IMR-90 (cell line): ENCODE measurements around the gene ZNF451. TPM values are rescaled to one million over a fixed set of nuclear protein-coding genes. Genes with fewer than 3 reads are reported as not detected.

ENCODE experiments used
- ATAC-seq: fragments of 200-7000 bp; cut with Tn5 transposase; 2 replicates; pipeline ENCODE4 v1.9.1; 2020; ENCODE audit warnings: low read depth, mild to moderate bottlenecking, moderate library complexity
- BruUV-seq: library from RNA; stranded (reverse); fragments of 400-500 nt; replicated peaks from 2 replicates; lab custom pipeline; 2021; lab: Mats Ljungman, UMichigan
- CTCF ChIA-PET: fragments of 300-600 bp; formaldehyde crosslinking; extraction: SDS; loops from one replicate; lab custom pipeline; 2021; ENCODE audit warnings: antibody characterized with exemption; lab: Yijun Ruan, JAX
- POLR2A ChIA-PET: fragments of 300-600 bp; sonication (Branson Sonifier 250); formaldehyde crosslinking; loops from one replicate; lab custom pipeline; 2022; ENCODE audit warnings: antibody characterized with exemption; ENCODE audit not compliant: unreplicated experiment; lab: Charles Lee
- DNase-seq: peaks from one replicate; pipeline ENCODE4 v3.0.0; 2013
- H2AFZ ChIP-seq: replicated peaks from 2 replicates; pipeline ENCODE3; 2013; ENCODE audit warnings: low read length, mild to moderate bottlenecking; ENCODE audit not compliant: poor library complexity
- H2AK5ac ChIP-seq: 2 replicates; pipeline ENCODE4 v1.6.1; 2013; ENCODE audit warnings: low read depth, low read length, inconsistent platforms
- H2AK9ac ChIP-seq: replicated peaks from 2 replicates; pipeline ENCODE3; 2013; ENCODE audit warnings: mild to moderate bottlenecking, low read depth, low read length, moderate library complexity; ENCODE audit not compliant: poor library complexity
- H2BK120ac ChIP-seq: 2 replicates; pipeline ENCODE4 v1.6.1; 2013; ENCODE audit warnings: low read depth, low read length, inconsistent platforms
- H2BK15ac ChIP-seq: 3 replicates; pipeline ENCODE4 v1.6.1; 2013; ENCODE audit warnings: low read depth, low read length, inconsistent platforms
- H2BK20ac ChIP-seq: 2 replicates; pipeline ENCODE4 v1.6.1; 2013; ENCODE audit warnings: low read depth, mild to moderate bottlenecking, inconsistent platforms, low read length, moderate library complexity
- H2BK5ac ChIP-seq: 2 replicates; pipeline ENCODE4 v1.6.1; 2013; ENCODE audit warnings: mild to moderate bottlenecking, low read depth, low read length, inconsistent platforms; ENCODE audit not compliant: poor library complexity, severe bottlenecking
- H3K14ac ChIP-seq: replicated peaks from 2 replicates; pipeline ENCODE4 v1.6.1; 2013; ENCODE audit warnings: low read depth, low read length, inconsistent platforms
- H3K18ac ChIP-seq: 2 replicates; pipeline ENCODE4 v1.6.1; 2013; ENCODE audit warnings: low read depth, low read length, control low read depth
- H3K23ac ChIP-seq: 2 replicates; pipeline ENCODE4 v1.6.1; 2013; ENCODE audit warnings: low read depth, low read length, inconsistent platforms
- H3K27ac ChIP-seq: 2 replicates; pipeline ENCODE4 v1.5.1; 2013; ENCODE audit warnings: mild to moderate bottlenecking, control low read depth, low read length; ENCODE audit not compliant: insufficient read depth
- H3K27me3 ChIP-seq: 2 replicates; pipeline ENCODE4 v1.6.1; 2013; ENCODE audit warnings: low read length; ENCODE audit not compliant: control insufficient read depth, insufficient read depth
- H3K36me3 ChIP-seq: 2 replicates; pipeline ENCODE4 v1.6.1; 2013; ENCODE audit warnings: low read length, mixed read lengths; ENCODE audit not compliant: control insufficient read depth, insufficient read depth
- H3K4ac ChIP-seq: 2 replicates; pipeline ENCODE4 v1.6.1; 2013; ENCODE audit warnings: low read depth, low read length, inconsistent platforms
- H3K4me1 ChIP-seq: 2 replicates; pipeline ENCODE4 v1.6.1; 2013; ENCODE audit warnings: low read length, mixed read lengths; ENCODE audit not compliant: control insufficient read depth, insufficient read depth
- H3K4me2 ChIP-seq: 2 replicates; pipeline ENCODE4 v1.6.1; 2013; ENCODE audit warnings: low read depth, mild to moderate bottlenecking, control low read depth, low read length, moderate library complexity
- H3K4me3 ChIP-seq: 2 replicates; pipeline ENCODE4 v1.5.1; 2013; ENCODE audit warnings: low read depth, mild to moderate bottlenecking, control low read depth, low read length, moderate library complexity; ENCODE audit not compliant: insufficient read depth
- H3K56ac ChIP-seq: 2 replicates; pipeline ENCODE4 v1.6.1; 2013; ENCODE audit warnings: low read length, inconsistent platforms; ENCODE audit not compliant: insufficient read depth; ENCODE audit errors: extremely low read depth
- H3K79me1 ChIP-seq, 2 experiments: 2 replicates each; pipeline ENCODE4 v1.6.1; 2013; ENCODE audit warnings: low read length in 2 of 2, inconsistent platforms in 1 of 2, low read depth in 1 of 2
- H3K9ac ChIP-seq: 2 replicates; pipeline ENCODE4 v1.6.1; 2013; ENCODE audit warnings: low read depth, low read length, control low read depth
- H3K9me1 ChIP-seq: 2 replicates; pipeline ENCODE4 v1.6.1; 2013; ENCODE audit warnings: low read length, inconsistent platforms; ENCODE audit not compliant: insufficient read depth
- H3K9me3 ChIP-seq: 2 replicates; pipeline ENCODE4 v1.6.1; 2013; ENCODE audit warnings: low read length; ENCODE audit not compliant: control insufficient read depth, insufficient read depth
- H4K20me1 ChIP-seq: 2 replicates; pipeline ENCODE4 v1.6.1; 2013; ENCODE audit warnings: low read length, inconsistent platforms; ENCODE audit not compliant: insufficient read depth
- H4K5ac ChIP-seq: 2 replicates; pipeline ENCODE4 v1.6.1; 2013; ENCODE audit warnings: mild to moderate bottlenecking, low read depth, low read length, control low read depth
- H4K8ac ChIP-seq, 2 experiments: 2 replicates each; pipeline ENCODE4 v1.6.1; 2013; ENCODE audit warnings: low read depth in 2 of 2, low read length in 2 of 2, control low read depth in 1 of 2, inconsistent platforms in 1 of 2
- H4K91ac ChIP-seq: 2 replicates; pipeline ENCODE4 v1.6.1; 2013; ENCODE audit warnings: low read depth, low read length, inconsistent platforms; ENCODE audit not compliant: insufficient read depth
- BHLHE40 ChIP-seq: fragments of 150-350 bp; IDR thresholded peaks from 2 replicates; pipeline ENCODE4 v1.6.1; 2016; ENCODE audit warnings: mild to moderate bottlenecking, low read depth, low read length
- CEBPB ChIP-seq: IDR thresholded peaks from 2 replicates; pipeline ENCODE4 v1.6.1; 2012; ENCODE audit warnings: low read depth, low read length, improper control_type of control experiment
- CHD1 ChIP-seq: IDR thresholded peaks from 2 replicates; pipeline ENCODE4 v1.6.1; 2012; ENCODE audit warnings: low read depth, low read length, improper control_type of control experiment
- ELK1 ChIP-seq: fragments of 150-350 bp; IDR thresholded peaks from 2 replicates; pipeline ENCODE4 v1.6.1; 2016; ENCODE audit warnings: low read depth, mild to moderate bottlenecking, low read length, moderate library complexity, borderline replicate concordance
- FOS ChIP-seq: fragments of 150-350 bp; IDR thresholded peaks from 2 replicates; pipeline ENCODE4 v1.6.1; 2016; ENCODE audit warnings: low read depth, low read length
- MAFK ChIP-seq: IDR thresholded peaks from 2 replicates; pipeline ENCODE4 v1.6.1; 2012; ENCODE audit warnings: low read depth, low read length, improper control_type of control experiment
- MAZ ChIP-seq: IDR thresholded peaks from 2 replicates; pipeline ENCODE4 v1.6.1; 2012; ENCODE audit warnings: low read depth, mild to moderate bottlenecking, low read length, improper control_type of control experiment, moderate library complexity, borderline replicate concordance
- MXI1 ChIP-seq: IDR thresholded peaks from 2 replicates; pipeline ENCODE4 v1.6.1; 2012; ENCODE audit warnings: low read depth, mild to moderate bottlenecking, low read length, moderate library complexity, borderline replicate concordance
- RAD21 ChIP-seq: IDR thresholded peaks from 2 replicates; pipeline ENCODE4 v1.6.1; 2012; ENCODE audit warnings: low read length, improper control_type of control experiment
- RFX5 ChIP-seq: IDR thresholded peaks from 2 replicates; pipeline ENCODE4 v1.8.0; 2012; ENCODE audit warnings: low read depth, mild to moderate bottlenecking, low read length, moderate library complexity
- USF2 ChIP-seq: fragments of 150-350 bp; IDR thresholded peaks from 2 replicates; pipeline ENCODE4 v1.6.1; 2017; ENCODE audit warnings: mild to moderate bottlenecking, antibody characterized with exemption, low read length, low read depth
- WGBS, 2 experiments: methylation state at CpG; one replicate each; pipeline versions ENCODE4 v1.1.5 to v1.1.7; 2013; ENCODE audit warnings: missing lambda C conversion rate in 2 of 2; ENCODE audit not compliant: insufficient read length in 1 of 2; ENCODE audit errors: extremely low coverage in 2 of 2; 5-methylcytosine and 5-hydroxymethylcytosine counted together
- dilution Hi-C: fragments of 300-500 bp; cut with HindIII; formaldehyde crosslinking; loops from one replicate; pipeline ENCODE4 v1.14.3; 2018; ENCODE audit warnings: low sequenced_read_pairs; ENCODE audit not compliant: unreplicated experiment
- in situ Hi-C: fragments of 300-500 bp; cut with MboI; formaldehyde crosslinking; loops from 3 replicates; pipeline ENCODE4 v1.14.3; 2019; ENCODE audit warnings: low sequenced_read_pairs, inconsistent platforms, mixed read lengths
- intact Hi-C: fragments of 100-400 bp; cut with micrococcal nuclease; formaldehyde crosslinking; loops from 2 replicates; pipeline ENCODE4 v1.10.0; 2022
- polyA plus RNA-seq, 3 experiments: library from polyadenylated mRNA; depleted of rRNA; stranded (reverse); fragments of >200 nt; gene quantifications; 2 replicates each; pipeline ENCODE4 v1.2.3, GENCODE V29; 2012; ENCODE audit warnings: low replicate concordance in 1 of 3
- total RNA-seq: library from RNA; depleted of rRNA; stranded (reverse); fragments of >200 nt; gene quantifications from 2 replicates; pipeline ENCODE4 v1.2.3, GENCODE V29; 2012
- TF ChIP-seq, protein P1 (sequence below): conservative IDR thresholded peaks from 2 replicates; pipeline ENCODE4 v1.5.1; 2012; ENCODE audit warnings: mild to moderate bottlenecking, low read depth, low read length, improper control_type of control experiment

Gene ZNF451
- total and polyA plus RNA-seq, 2 of the 4 experiments (the other 2 are of a cell fraction): 10.0 to 48.6 TPM

GRCh38 chr6:57159127-57159526 lies 69.1 kb downstream of the ZNF451 start:
- in situ Hi-C loops (no loop called here), intact Hi-C loops (no loop called here), dilution Hi-C loops (no loop called here)
- H2AK9ac ChIP-seq: no peak overlapping the region
- H2BK20ac ChIP-seq: no peak overlapping the region
- no peak overlapping the region for H2BK120ac ChIP-seq
- H3K4ac ChIP-seq: no peak overlapping the region
- ChIA-PET CTCF (no interaction called here), POLR2A (no interaction called here)
- H3K4me1 ChIP-seq: peaks cover 15% of the 10 kb centered on the region
- no peak overlapping the region for H2BK5ac ChIP-seq
- no peak overlapping the region for H3K14ac ChIP-seq
- H3K9me3 ChIP-seq: no peaks in the 10 kb centered on the region
- H3K18ac ChIP-seq: no peak overlapping the region
- TF ChIP-seq MXI1: no peak
- TF ChIP-seq CHD1: no peak
- no peak for TF ChIP-seq RFX5
- TF ChIP-seq, protein P1, sequence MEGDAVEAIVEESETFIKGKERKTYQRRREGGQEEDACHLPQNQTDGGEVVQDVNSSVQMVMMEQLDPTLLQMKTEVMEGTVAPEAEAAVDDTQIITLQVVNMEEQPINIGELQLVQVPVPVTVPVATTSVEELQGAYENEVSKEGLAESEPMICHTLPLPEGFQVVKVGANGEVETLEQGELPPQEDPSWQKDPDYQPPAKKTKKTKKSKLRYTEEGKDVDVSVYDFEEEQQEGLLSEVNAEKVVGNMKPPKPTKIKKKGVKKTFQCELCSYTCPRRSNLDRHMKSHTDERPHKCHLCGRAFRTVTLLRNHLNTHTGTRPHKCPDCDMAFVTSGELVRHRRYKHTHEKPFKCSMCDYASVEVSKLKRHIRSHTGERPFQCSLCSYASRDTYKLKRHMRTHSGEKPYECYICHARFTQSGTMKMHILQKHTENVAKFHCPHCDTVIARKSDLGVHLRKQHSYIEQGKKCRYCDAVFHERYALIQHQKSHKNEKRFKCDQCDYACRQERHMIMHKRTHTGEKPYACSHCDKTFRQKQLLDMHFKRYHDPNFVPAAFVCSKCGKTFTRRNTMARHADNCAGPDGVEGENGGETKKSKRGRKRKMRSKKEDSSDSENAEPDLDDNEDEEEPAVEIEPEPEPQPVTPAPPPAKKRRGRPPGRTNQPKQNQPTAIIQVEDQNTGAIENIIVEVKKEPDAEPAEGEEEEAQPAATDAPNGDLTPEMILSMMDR: no peak
- no peak for TF ChIP-seq MAZ
- TF ChIP-seq CEBPB: no peak
- TF ChIP-seq MAFK: no peak
- no peak for TF ChIP-seq FOS
- TF ChIP-seq USF2: no peak
- no peak for TF ChIP-seq BHLHE40
- no peak for TF ChIP-seq ELK1
- no peak for TF ChIP-seq RAD21
- no TSS peak for BruUV-seq
- H4K20me1 ChIP-seq: 0 out of 2 replicates have a peak, but pooled peaks cover 3% of the 10 kb centered on the region
- no peak overlapping the region for H4K5ac ChIP-seq
- H3K36me3 ChIP-seq: peaks cover 2% of the 10 kb centered on the region; the same call in 1 of the 2 replicates
- H3K79me1 ChIP-seq: peaks cover 0 to 5% of the 10 kb centered on the region in 2 experiments; a peak in 1 of 4 replicates
- H3K56ac ChIP-seq: no peak overlapping the region
- WGBS, 2 experiments: no CpG with 5 or more reads among the region's 2 CpGs
- H2AK5ac ChIP-seq: no peak overlapping the region
- no peak overlapping the region for H3K4me3 ChIP-seq
- no peak overlapping the region for H4K8ac ChIP-seq
- no peak overlapping the region for H2AFZ ChIP-seq
- ATAC-seq: no peak
- DNase-seq: no peak
- no peak overlapping the region for H2BK15ac ChIP-seq
- no peak overlapping the region for H3K27ac ChIP-seq
- H3K23ac ChIP-seq: no peak overlapping the region
- no peak overlapping the region for H3K9ac ChIP-seq
- no peak overlapping the region for H4K91ac ChIP-seq
- H3K27me3 ChIP-seq: no peaks in the 10 kb centered on the region
- 0 out of 2 replicates have a peak, but pooled peaks cover 2% of the 10 kb centered on the region for H3K9me1 ChIP-seq
- H3K4me2 ChIP-seq: no peak overlapping the region
